HUES64 (cell line): ENCODE results near the gene CES4A.
"Not testable (repeated sequence)": the region's sequence is repeated elsewhere in the genome, so short reads cannot be mapped to it uniquely, and the experiment has no call there.

ENCODE experiments used
- H3K27ac ChIP-seq: 2 replicates; pipeline ENCODE4 v1.7.0; 2013; ENCODE audit warnings: low read depth, low read length, inconsistent platforms
- H3K27me3 ChIP-seq: 2 replicates; pipeline ENCODE4 v1.6.1; 2013; ENCODE audit warnings: mild to moderate bottlenecking, low read length; ENCODE audit not compliant: insufficient read depth
- H3K36me3 ChIP-seq: 2 replicates; pipeline ENCODE4 v1.6.1; 2013; ENCODE audit warnings: mild to moderate bottlenecking, low read length; ENCODE audit not compliant: insufficient read depth
- H3K4me1 ChIP-seq: 2 replicates; pipeline ENCODE4 v1.6.1; 2013; ENCODE audit warnings: mild to moderate bottlenecking, low read length, moderate library complexity; ENCODE audit not compliant: insufficient read depth
- H3K4me3 ChIP-seq: 2 replicates; pipeline ENCODE4 v1.5.1; 2013; ENCODE audit warnings: mild to moderate bottlenecking, low read length, moderate library complexity
- H3K9ac ChIP-seq: 2 replicates; pipeline ENCODE4 v1.6.1; 2013; ENCODE audit warnings: mild to moderate bottlenecking, low read depth, low read length
- H3K9me3 ChIP-seq: 2 replicates; pipeline ENCODE4 v1.6.1; 2013; ENCODE audit warnings: low read depth, low read length; ENCODE audit not compliant: insufficient read depth
- WGBS: fragments of 150-250, 120-280 bp; methylation state at CpG from one replicate; pipeline ENCODE4 v1.1.7; 2013; ENCODE audit warnings: missing lambda C conversion rate; 5-methylcytosine and 5-hydroxymethylcytosine counted together

Gene CES4A

DNA sequence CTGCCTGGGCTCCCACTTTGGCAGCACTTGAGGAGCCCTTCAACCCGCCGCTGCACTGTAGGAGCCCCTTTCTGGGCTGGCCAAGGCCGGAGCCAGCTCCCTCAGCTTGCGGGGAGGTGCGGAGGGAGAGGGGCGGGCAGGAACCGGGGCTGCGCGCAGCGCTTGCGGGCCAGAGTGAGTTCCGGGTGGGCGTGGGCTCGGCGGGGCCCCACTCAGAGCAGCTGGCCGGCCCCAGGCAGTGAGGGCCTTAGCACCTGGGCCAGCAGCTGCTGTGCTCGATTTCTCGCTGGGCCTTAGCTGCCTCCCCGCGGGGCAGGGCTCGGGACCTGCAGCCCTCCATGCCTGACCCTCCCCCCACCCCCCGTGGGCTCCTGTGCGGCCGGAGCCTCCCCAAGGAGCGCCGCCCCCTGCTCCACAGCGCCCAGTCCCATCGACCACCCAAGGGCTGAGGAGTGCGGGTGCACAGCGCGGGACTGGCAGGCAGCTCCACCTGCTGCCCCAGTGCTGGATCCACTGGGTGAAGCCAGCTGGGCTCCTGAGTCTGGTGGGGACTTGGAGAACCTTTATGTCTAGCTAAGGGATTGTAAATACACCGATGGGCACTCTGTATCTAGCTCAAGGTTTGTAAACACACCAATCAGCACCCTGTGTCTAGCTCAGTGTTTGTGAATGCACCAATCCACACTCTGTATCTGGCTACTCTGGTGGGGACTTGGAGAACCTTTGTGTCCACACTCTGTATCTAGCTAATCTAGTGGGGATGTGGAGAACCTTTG lies 14.0 kb upstream of the CES4A start:
- WGBS, result 95% methylated on average over 31 of the region's 32 CpGs
- not testable (repeated sequence) for H3K9ac ChIP-seq, H3K4me1 ChIP-seq

DNA sequence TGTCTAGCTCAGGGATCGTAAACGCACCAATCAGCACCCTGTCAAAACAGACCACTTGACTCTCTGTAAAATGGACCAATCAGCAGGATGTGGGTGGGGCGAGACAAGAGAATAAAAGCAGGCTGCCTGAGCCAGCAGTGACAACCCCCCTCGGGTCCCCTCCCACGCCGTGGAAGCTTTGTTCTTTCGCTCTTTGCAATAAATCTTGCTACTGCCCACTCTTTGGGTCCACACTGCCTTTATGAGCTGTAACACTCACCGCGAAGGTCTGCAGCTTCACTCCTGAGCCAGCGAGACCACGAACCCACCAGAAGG lies 13.5 kb upstream of the CES4A start:
- H3K4me3 ChIP-seq, H3K27ac ChIP-seq, H3K4me1 ChIP-seq, H3K27me3 ChIP-seq, H3K36me3 ChIP-seq, H3K9me3 ChIP-seq, H3K9ac ChIP-seq: not testable (repeated sequence)
- 90% methylated on average over 9 of the region's 11 CpGs for WGBS

More for the DNA sequence above, 14.0 kb upstream of the CES4A start:
- H3K4me3 ChIP-seq, H3K27ac ChIP-seq, H3K9me3 ChIP-seq, H3K36me3 ChIP-seq, H3K27me3 ChIP-seq: not testable (repeated sequence)

DNA sequence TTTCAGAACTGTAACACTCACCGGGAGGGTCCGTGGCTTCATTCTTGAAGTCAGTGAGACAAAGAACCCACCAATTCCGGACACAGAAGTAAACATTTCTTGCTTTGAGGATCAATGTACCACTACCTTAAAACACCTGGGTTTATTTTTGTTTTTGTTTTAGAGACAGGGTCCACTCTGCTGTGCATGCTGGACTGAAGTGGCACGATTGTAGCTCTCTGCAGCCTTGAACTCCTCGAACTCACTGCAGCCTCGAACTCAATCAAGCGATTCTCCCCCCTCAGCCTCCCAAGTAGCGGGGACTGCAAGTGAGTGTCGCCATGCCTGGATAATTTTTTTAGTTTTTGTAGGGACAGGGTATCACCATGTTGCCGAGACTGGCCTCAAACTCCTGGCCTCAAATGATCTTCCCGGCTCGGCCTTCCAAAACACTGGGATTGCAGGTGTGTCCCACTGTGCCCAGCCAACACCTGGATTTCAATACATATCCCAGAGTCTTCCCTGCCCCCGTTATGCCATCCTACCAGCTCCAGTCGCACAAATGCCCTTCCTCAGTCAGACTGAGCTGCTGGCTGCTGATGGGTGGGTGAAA lies 13.0 kb upstream of the CES4A start:
- no peaks in the 10 kb centered on the region for H3K27me3 ChIP-seq
- H3K9ac ChIP-seq, result no peak overlapping the region
- H3K36me3 ChIP-seq, result no peaks in the 10 kb centered on the region
- H3K27ac ChIP-seq, result no peak overlapping the region
- WGBS, result 95% methylated on average over 14 of the region's 14 CpGs
- no peaks in the 10 kb centered on the region for H3K9me3 ChIP-seq
- H3K4me1 ChIP-seq, result no peaks in the 10 kb centered on the region
- no peak overlapping the region for H3K4me3 ChIP-seq

- 81% methylated on average over 13 of the region's 13 CpGs for WGBS
- Histone ChIP-seq H3K27ac (no peak overlapping the region), H3K4me1 (no peaks in the 10 kb centered on the region), H3K4me3 (no peak overlapping the region), H3K27me3 (no peaks in the 10 kb centered on the region; the same call in 1 of the 2 replicates), H3K9me3 (no peaks in the 10 kb centered on the region), H3K9ac (no peak overlapping the region), H3K36me3 (no peaks in the 10 kb centered on the region)
Measured at GRCh38 chr16:66976746-66977145, 11.6 kb upstream of the CES4A start.

- no peak overlapping the region for H3K4me3 ChIP-seq
- no peak overlapping the region for H3K9ac ChIP-seq
- H3K27me3 ChIP-seq, result no peaks in the 10 kb centered on the region; the same call in 1 of the 2 replicates
- no peaks in the 10 kb centered on the region for H3K36me3 ChIP-seq
- H3K9me3 ChIP-seq, result no peaks in the 10 kb centered on the region
- no peak overlapping the region for H3K27ac ChIP-seq
- no peaks in the 10 kb centered on the region for H3K4me1 ChIP-seq
- WGBS, result 42% methylated on average over 13 of the region's 15 CpGs
Measured at GRCh38 chr16:66977341-66978113, 10.9 kb upstream of the CES4A start.

GRCh38 chr16:66979011-66979717 lies 9.2 kb upstream of the CES4A start:
- Histone ChIP-seq H3K4me3 (no peak overlapping the region), H3K36me3 (no peaks in the 10 kb centered on the region), H3K9ac (no peak overlapping the region), H3K27me3 (no peaks in the 10 kb centered on the region; the same call in 1 of the 2 replicates), H3K9me3 (no peaks in the 10 kb centered on the region), H3K4me1 (no peaks in the 10 kb centered on the region), H3K27ac (no peak overlapping the region)
- WGBS, result 86% methylated on average over 16 of the region's 16 CpGs

DNA sequence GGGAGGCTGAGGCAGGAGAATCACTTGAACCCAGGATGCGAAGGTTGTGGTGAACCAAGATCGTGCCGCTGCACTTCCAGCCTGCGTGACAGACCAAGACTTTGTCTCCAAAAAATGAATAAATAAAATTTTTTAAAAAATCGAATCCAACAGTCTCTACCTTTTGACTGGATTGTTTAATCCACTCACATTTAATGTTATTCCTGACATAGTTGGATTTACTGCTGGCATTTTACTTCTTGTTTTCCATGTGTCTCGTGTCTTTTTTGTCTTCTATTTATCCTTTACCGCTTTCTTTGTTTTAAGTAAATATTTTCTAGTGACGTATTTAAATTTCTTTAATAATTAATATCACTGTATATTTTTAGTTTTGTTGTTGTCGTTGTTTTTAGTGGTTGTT lies 5.4 kb upstream of the CES4A start:
- H3K9me3 ChIP-seq, result no peaks in the 10 kb centered on the region
- 90% methylated on average over 5 of the region's 9 CpGs for WGBS
- no peaks in the 10 kb centered on the region; the same call in 1 of the 2 replicates for H3K27me3 ChIP-seq

DNA sequence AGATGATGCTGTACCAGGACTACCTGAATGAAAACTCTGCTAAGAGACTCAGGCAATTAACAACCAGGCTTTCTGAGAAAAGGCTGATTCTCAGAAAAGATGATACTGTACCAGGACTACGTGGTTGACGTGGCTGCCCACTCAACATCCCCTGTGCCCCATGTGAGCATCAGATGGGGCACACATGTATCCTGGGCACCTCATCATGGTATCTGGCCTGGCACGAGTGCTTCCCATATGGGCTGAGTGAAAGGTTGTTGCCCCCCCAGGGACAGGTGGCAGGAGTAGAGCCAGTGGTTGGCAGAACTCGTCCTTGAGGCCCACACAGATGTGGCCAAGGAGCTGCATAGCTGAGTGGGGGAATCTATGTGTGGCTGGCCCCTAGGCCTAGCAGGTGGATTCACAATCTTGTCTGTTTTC lies 3.5 kb upstream of the CES4A start:
- Histone ChIP-seq H3K27me3 (no peaks in the 10 kb centered on the region; the same call in 1 of the 2 replicates), H3K9me3 (no peaks in the 10 kb centered on the region), H3K9ac (no peak overlapping the region), H3K27ac (no peak overlapping the region), H3K4me3 (no peak overlapping the region), H3K4me1 (no peaks in the 10 kb centered on the region), H3K36me3 (no peaks in the 10 kb centered on the region)
- 88% methylated on average over 4 of the region's 4 CpGs for WGBS

More for the DNA sequence above, 5.4 kb upstream of the CES4A start:
- Histone ChIP-seq H3K4me1 (no peaks in the 10 kb centered on the region), H3K9ac (no peak overlapping the region), H3K4me3 (no peak overlapping the region), H3K27ac (no peak overlapping the region), H3K36me3 (no peaks in the 10 kb centered on the region)

- H3K27ac ChIP-seq, result no peak overlapping the region
- H3K4me3 ChIP-seq, result no peak overlapping the region
- H3K9ac ChIP-seq, result no peak overlapping the region
- H3K27me3 ChIP-seq, result no peaks in the 10 kb centered on the region
- WGBS, result 94% methylated on average over 6 of the region's 6 CpGs
- no peaks in the 10 kb centered on the region for H3K4me1 ChIP-seq
- no peaks in the 10 kb centered on the region for H3K9me3 ChIP-seq
- H3K36me3 ChIP-seq, result no peaks in the 10 kb centered on the region
Measured at GRCh38 chr16:66986559-66986958, 1.8 kb upstream of the CES4A start.

DNA sequence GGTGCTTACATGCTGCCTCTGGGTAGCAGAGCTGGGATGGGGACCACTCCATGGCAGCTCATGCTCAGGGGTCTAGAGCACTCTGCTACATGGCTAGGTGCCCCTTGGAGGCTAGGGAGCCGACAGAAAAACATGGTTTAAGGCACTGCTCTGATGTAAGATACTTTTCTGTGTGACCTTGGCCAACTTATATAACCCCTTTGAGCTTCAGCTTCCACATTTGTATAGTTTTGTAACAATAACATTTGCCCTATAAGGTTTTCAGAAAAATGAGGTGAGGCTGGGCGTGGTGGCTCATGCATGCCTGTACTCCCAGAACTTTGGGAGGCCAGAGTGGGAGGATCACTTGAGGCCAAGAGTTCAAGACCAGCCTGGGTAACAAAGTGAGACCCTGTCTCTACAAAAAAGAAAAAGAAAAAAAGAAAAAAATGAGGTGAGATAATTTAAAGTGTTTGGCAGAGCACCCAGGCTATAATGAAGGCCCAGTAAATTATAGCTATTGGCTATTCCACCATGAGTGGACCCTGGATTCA lies 3.2 kb downstream of the CES4A start:
- Histone ChIP-seq H3K27me3 (no peaks in the 10 kb centered on the region), H3K27ac (no peak overlapping the region), H3K4me1 (no peaks in the 10 kb centered on the region), H3K4me3 (no peak overlapping the region), H3K9ac (no peak overlapping the region), H3K36me3 (no peaks in the 10 kb centered on the region), H3K9me3 (no peaks in the 10 kb centered on the region)
- WGBS, result 77% methylated on average over 2 of the region's 2 CpGs

DNA sequence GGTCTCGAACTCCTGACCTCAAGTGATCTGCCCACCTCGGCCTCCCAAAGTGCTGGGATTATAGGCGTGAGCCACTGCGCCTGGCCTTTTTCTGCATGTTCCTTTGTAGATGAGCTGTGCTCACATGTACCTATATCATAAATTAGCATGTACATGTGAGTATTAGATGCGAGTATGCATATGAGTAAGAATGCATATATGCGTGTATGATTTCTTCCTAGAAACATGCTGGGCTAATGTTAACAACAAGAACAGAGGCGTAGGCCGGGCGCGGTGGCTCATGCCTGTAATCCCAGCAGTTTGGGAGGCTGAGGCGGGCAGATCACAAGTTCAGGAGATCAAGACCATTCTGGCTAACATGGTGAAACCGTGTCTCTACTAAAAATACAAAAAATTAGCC lies 5.2 kb downstream of the CES4A start:
- H3K27ac ChIP-seq, H3K9me3 ChIP-seq, H3K36me3 ChIP-seq, H3K4me3 ChIP-seq, H3K9ac ChIP-seq, H3K4me1 ChIP-seq: not testable (repeated sequence)
- WGBS, result 90% methylated on average over 12 of the region's 12 CpGs
- H3K27me3 ChIP-seq, result peaks cover 17% of the 10 kb centered on the region
